BE2C (cell line): ENCODE data around the gene FCF1.

ENCODE experiments used
- DNase-seq: peaks from one replicate; pipeline ENCODE4 v3.0.0-alpha.2; 2020
- H3K27me3 ChIP-seq: fragments of 250-450 bp; sonication (Bioruptor Pico); 2 replicates; pipeline ENCODE4 v1.5.1; 2020; ENCODE audit warnings: mild to moderate bottlenecking
- H3K36me3 ChIP-seq: fragments of 250-450 bp; sonication (Bioruptor Pico); 2 replicates; pipeline ENCODE4 v1.5.1; 2020; ENCODE audit warnings: mild to moderate bottlenecking
- H3K4me1 ChIP-seq: fragments of 250-450 bp; sonication (Bioruptor Pico); 2 replicates; pipeline ENCODE4 v1.5.1; 2020
- H3K4me3 ChIP-seq: 2 replicates; pipeline ENCODE4 v1.5.1; 2011; ENCODE audit warnings: low read depth, low read length
- H3K9me3 ChIP-seq: fragments of 250-450 bp; sonication (Bioruptor Pico); 2 replicates; pipeline ENCODE4 v1.5.1; 2020
- TF ChIP-seq, protein P1 (sequence below): IDR thresholded peaks from 2 replicates; pipeline ENCODE4 v1.5.1; 2012; ENCODE audit warnings: mild to moderate bottlenecking, low read depth, low read length

Gene FCF1

DNA sequence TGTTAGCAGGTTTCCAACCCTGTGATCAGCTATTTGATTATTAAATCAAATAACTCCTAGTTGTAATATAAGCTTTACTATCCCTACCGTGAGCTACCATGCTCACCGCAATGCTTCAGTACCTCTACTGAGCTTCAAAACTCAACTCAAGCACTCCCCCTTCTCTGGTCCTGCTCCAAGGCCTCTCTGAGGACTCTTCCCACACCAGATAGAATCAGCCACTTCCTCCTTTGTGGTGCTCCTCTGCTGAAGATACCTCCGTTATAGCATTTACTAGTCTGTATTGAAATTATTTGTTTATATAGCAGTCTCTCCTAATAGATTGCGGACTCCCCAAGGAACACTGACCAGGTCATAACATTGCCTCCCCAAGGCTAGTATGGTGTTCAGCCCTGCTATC is 17.5 kb upstream of the FCF1 start:
- TF ChIP-seq, protein P1, sequence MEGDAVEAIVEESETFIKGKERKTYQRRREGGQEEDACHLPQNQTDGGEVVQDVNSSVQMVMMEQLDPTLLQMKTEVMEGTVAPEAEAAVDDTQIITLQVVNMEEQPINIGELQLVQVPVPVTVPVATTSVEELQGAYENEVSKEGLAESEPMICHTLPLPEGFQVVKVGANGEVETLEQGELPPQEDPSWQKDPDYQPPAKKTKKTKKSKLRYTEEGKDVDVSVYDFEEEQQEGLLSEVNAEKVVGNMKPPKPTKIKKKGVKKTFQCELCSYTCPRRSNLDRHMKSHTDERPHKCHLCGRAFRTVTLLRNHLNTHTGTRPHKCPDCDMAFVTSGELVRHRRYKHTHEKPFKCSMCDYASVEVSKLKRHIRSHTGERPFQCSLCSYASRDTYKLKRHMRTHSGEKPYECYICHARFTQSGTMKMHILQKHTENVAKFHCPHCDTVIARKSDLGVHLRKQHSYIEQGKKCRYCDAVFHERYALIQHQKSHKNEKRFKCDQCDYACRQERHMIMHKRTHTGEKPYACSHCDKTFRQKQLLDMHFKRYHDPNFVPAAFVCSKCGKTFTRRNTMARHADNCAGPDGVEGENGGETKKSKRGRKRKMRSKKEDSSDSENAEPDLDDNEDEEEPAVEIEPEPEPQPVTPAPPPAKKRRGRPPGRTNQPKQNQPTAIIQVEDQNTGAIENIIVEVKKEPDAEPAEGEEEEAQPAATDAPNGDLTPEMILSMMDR, result no peak
- Histone ChIP-seq H3K4me1 (no peaks in the 10 kb centered on the region), H3K4me3 (no peak overlapping the region), H3K36me3 (peaks cover 12% of the 10 kb centered on the region), H3K27me3 (no peaks in the 10 kb centered on the region), H3K9me3 (no peaks in the 10 kb centered on the region)
- DNase-seq, result no peak

DNA sequence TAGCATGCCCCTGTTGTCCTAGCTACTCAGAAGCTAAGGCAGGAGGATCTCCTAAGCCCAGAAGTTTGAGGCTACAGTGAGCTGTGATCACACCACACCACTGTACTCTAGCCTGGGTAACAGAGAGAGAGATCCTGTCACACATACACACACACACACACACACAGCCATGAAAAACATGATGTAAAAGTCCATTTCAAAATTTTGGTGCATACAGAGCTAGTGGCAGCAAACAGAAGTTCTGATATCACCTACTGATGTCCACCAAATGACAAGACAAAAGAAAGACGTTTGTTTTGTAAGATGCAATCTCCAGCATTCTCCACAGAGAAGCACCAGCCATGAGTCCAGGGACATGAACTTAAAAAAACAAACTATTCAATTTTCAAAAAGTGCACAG is 15.9 kb upstream of the FCF1 start:
- DNase-seq, result no peak
- Histone ChIP-seq H3K36me3 (peaks cover 5% of the 10 kb centered on the region), H3K4me1 (no peaks in the 10 kb centered on the region), H3K4me3 (no peak overlapping the region), H3K27me3 (no peaks in the 10 kb centered on the region), H3K9me3 (no peaks in the 10 kb centered on the region)
- TF ChIP-seq, protein P1, result no peak

DNA sequence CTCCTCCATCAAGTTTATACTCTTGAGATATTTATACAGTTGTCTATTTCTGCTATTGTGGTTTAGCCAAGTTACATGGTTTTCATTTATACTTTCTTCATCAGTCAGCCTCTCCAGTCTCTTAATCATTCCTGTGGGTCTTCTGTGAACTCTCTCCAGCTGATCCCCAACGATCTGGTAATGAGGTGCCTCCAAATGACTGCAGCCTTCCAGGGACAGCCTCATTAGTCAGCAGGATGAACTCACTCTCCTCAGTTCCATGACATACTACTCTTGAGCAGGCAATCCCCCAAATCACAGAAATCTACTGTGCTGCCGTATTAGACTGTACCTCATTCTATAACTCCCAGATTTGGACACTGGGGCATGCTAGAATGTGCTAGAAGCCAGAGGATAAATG is 15.4 kb upstream of the FCF1 start:
- DNase-seq, result no peak

DNA sequence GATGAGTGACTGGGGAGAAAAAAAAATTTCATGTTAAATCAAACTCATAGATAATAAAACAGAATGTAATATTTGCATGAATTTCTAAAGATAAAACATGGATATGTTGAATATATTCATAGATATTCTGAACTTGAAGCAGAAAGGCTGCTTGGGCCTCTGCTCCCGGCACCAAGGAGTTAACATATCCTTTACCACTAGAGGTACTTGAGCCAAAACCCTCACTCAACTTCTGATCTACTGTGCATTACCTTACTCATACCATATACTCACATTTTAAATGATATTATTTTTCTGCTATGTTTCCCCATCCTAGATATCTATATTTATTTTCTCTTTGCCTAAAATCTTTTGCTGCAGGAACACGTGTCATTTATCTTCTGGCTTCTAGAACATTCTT is 15.0 kb upstream of the FCF1 start:
- H3K36me3 ChIP-seq, result peaks cover 4% of the 10 kb centered on the region; the same call in 1 of the 2 replicates
- no peak for DNase-seq
- TF ChIP-seq, protein P1, result no peak

More for the DNA sequence above, 15.4 kb upstream of the FCF1 start:
- TF ChIP-seq, protein P1, result no peak
- Histone ChIP-seq H3K4me3 (no peak overlapping the region), H3K4me1 (no peaks in the 10 kb centered on the region), H3K9me3 (no peaks in the 10 kb centered on the region), H3K36me3 (peaks cover 4% of the 10 kb centered on the region; the same call in 1 of the 2 replicates), H3K27me3 (no peaks in the 10 kb centered on the region)

DNA sequence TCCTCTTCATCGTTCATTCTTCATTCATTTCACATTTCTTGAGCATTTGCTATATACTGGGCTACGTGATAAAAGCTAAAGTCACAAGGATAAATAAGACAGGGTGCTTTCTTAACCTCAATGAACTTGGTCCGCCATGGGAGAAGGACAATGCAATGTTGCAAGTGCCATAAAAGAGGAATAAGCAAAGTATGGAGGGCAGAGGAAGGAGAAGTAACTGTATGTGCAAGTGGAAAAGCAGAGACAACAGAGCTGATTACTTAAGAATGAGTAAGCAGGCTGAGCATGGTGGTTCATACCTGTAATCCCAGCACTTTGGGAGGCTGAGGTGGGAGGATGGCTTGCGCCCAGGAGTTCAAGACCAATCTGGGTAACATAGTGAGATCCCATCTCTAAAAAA is 14.5 kb upstream of the FCF1 start:
- DNase-seq, result no peak
- no peaks in the 10 kb centered on the region for H3K4me1 ChIP-seq
- H3K9me3 ChIP-seq, result no peaks in the 10 kb centered on the region
- H3K36me3 ChIP-seq, result peaks cover 4% of the 10 kb centered on the region; the same call in 1 of the 2 replicates
- no peak overlapping the region for H3K4me3 ChIP-seq
- no peaks in the 10 kb centered on the region for H3K27me3 ChIP-seq
- TF ChIP-seq, protein P1, result no peak

More for the DNA sequence above, 15.0 kb upstream of the FCF1 start:
- no peaks in the 10 kb centered on the region for H3K4me1 ChIP-seq
- no peaks in the 10 kb centered on the region for H3K27me3 ChIP-seq
- no peak overlapping the region for H3K4me3 ChIP-seq
- H3K9me3 ChIP-seq, result no peaks in the 10 kb centered on the region

DNA sequence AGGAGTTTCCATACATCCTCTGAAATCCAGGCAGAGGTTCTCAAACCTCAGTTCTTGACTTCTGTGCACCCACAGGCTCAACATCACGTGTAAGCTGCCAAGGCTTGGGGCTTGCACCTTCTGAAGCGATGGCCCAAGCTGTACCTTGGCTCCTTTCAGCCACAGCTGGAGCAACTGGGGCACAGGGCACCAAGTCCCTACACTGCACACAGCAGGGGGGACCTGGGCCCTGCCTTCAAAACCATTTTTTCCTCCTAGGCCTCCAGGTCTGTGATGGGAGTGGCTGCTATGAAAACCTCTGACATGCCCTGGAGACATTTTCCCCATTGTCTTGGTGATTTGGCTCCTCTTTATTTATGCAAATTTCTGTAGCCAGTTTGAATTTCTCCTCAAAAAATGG is 10.7 kb upstream of the FCF1 start:
- TF ChIP-seq, protein P1, result no peak
- Histone ChIP-seq H3K36me3 (peaks cover under 1% of the 10 kb centered on the region; the same call in 1 of the 2 replicates), H3K4me1 (no peaks in the 10 kb centered on the region), H3K4me3 (no peak overlapping the region), H3K27me3 (no peaks in the 10 kb centered on the region), H3K9me3 (no peaks in the 10 kb centered on the region)
- DNase-seq, result no peak
